Stimulated activated CD4-positive, alpha-beta T cell treated with anti-CD3 and anti-CD28 coated beads, Interleukin-4, amount 100 ng/mL, for 4 hours (primary cell): ENCODE measurements around the gene RXRB.

Experiments
- DNase-seq, 2 experiments: peaks; one replicate each; pipeline ENCODE4 v3.0.0-alpha.2; 2020

The RXRB gene

GRCh38 chr6:33174784-33175183 lies 25.7 kb downstream of the RXRB start:
- no peak for DNase-seq

GRCh38 chr6:33173535-33174180 lies 26.8 kb downstream of the RXRB start:
- no peak for DNase-seq

GRCh38 chr6:33172688-33173534 lies 27.6 kb downstream of the RXRB start:
- DNase-seq: no peak

DNA sequence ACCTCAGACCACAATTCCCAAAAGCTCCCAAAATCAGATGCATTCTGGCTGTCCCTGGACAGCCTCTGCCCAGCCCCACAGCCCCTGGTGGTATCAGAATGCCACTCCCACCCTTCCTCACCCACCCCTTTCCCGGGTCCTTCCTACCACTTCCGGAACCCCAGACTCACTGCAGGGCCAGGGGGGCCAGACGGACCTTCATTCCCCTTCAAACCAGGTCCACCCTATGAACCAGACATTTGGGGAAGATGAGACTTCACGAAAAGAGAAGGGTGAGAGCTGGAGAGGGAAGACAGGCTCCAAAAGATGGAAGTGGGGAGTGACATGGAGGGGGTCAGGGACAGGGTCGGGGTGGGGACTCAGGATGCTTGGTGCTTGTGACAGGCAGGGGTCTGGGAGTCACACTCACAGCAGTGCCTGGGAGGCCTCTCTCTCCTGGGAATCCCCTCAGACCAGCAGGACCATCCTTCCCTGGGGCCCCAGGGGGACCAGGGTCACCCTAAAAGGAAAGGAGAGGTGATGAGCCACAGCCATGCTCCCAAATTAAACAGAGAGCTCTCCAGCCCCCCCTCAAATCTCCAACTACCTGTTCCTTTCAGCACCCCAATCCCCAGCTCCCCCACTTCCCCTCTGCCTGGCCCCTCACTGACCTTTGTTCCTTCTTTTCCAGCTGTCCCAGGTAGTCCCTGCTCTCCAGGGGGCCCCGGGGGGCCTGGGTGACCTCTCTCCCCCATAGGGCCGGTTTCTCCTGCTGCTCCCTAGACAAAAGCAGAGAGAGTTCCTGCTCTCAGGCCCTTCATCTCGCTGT lies 28.4 kb downstream of the RXRB start:
- no peak for DNase-seq

DNA sequence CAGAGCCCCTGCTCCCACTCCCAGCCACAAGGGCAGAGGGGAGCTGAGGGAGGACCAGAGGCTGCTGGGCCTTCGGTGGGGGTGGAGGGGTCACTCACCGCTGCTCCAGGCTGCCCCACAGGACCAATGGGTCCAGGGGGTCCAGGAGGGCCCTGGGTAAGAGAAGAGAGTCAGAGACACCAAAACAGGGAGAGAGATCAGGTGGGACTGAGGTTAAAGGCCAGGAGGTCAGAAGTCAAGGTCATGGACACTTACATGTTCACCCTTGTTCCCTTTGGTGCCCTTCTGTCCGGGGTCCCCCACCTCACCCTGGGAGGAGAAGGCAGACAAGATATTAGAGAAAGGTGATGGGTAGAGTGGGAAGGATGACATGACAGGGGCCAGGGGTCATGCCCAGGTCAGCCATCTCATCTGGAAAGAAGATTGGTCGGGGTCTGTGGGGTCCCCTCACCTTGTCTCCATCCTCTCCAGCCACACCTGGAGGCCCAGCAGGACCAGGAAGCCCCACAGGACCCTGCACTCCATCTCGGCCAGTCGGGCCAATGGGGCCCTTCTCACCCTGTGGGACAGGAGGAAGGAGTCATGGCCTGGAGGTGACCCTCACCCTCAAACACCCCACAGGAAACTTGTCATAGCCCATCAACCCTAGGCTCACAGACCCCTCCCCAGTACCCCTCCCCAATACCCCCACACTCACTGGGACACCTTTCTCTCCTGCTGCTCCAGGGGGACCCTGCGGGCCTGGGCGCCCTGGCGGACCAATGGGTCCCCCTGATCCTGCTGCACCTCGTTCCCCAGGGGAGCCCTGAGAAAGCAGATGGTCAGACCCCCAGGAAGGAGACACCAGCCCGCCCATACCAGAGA lies 29.2 kb downstream of the RXRB start:
- no peak for DNase-seq

- DNase-seq: no peak
Observed at GRCh38 chr6:33170176-33171015, 30.1 kb downstream of the RXRB start.

DNA sequence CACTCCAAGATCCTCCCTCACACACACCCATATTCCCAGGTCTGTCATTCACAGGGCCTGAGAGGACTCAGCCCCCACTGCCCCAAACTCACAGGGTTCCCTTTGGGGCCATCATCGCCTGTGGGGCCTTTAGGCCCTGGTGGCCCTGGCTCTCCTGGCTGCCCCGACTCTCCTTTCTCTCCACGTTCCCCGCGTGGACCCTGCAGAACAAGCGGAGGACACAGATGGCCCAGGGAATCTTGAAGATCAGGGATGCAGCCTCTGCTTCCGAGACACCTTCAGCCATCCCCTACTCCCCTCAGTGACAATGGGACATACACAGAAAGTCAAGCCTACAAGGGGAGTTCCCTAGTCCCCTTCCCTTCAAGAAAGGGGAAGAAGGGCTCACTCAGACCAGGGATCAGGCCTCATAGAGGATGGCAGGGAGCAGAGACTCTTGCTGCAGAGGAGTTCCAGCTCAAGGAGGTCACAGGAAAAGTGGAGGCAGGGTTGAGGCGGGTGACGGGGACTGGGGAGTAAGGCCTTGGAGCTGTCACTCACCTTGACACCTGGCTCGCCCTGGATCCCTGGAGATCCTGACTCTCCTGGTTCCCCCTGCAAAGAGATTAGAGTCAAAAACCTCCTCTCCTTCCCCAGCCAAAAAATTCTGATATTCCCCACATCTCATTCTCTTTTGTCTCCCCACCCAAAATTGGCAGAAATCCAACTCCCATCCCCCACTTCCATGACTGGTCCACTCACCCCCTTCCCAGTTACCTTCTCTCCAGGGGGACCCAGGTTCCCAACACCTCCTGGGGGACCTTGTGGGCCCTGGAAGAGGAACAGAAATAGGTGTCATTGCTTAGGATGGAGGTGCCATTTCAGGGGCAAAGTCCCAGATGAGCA lies 30.9 kb downstream of the RXRB start:
- no peak for DNase-seq

- DNase-seq: no peak
Observed at GRCh38 chr6:33168639-33169038, 31.8 kb downstream of the RXRB start.

GRCh38 chr6:33168284-33168601 lies 32.2 kb downstream of the RXRB start:
- no peak for DNase-seq

GRCh38 chr6:33167374-33168283 lies 32.8 kb downstream of the RXRB start:
- DNase-seq: no peak

DNA sequence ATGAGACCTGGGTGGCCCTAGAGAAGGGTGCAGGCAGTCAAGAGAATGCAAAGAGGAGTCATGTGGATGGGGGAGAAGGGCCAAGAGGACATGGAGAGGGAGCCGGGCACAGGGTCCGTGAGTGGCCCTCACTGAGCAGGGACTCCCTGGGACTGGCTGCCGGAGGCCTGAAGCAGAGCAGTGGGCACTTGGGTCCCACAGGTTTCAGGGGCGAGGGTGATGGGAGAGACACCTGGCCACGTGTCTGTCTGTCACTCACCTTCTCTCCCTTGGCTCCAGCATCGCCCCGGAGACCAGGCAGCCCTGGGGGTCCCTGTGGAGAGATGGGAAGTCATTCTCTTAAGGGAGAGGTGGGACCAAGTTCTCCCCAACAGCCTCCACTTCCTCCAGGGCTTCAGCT lies 33.7 kb downstream of the RXRB start:
- DNase-seq: no peak

DNA sequence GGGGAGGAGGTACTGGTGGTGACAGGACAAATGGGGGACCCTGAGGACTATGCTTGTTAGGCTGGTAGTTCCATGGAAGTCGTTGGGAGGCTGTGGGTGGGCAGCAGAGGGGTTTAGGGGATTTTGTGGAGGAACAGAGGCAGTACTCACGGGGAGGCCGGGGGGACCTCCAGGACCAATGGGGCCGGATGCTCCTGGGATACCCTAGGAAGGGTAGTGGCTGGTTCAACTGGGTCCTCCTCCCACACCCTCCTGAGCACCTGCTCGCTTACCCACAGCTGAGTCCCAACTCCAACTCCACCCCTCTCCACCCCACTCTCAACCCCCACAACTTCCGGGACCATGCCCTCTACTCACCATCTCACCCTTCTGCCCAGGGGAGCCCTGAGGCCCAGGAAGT lies 34.1 kb downstream of the RXRB start:
- no peak for DNase-seq

GRCh38 chr6:33165581-33166258 lies 34.7 kb downstream of the RXRB start:
- no peak for DNase-seq

GRCh38 chr6:33164665-33165373 lies 35.6 kb downstream of the RXRB start:
- no peak for DNase-seq

GRCh38 chr6:33164176-33164575 lies 36.3 kb downstream of the RXRB start:
- no peak for DNase-seq

GRCh38 chr6:33163540-33163939 lies 36.9 kb downstream of the RXRB start:
- DNase-seq: no peak

DNA sequence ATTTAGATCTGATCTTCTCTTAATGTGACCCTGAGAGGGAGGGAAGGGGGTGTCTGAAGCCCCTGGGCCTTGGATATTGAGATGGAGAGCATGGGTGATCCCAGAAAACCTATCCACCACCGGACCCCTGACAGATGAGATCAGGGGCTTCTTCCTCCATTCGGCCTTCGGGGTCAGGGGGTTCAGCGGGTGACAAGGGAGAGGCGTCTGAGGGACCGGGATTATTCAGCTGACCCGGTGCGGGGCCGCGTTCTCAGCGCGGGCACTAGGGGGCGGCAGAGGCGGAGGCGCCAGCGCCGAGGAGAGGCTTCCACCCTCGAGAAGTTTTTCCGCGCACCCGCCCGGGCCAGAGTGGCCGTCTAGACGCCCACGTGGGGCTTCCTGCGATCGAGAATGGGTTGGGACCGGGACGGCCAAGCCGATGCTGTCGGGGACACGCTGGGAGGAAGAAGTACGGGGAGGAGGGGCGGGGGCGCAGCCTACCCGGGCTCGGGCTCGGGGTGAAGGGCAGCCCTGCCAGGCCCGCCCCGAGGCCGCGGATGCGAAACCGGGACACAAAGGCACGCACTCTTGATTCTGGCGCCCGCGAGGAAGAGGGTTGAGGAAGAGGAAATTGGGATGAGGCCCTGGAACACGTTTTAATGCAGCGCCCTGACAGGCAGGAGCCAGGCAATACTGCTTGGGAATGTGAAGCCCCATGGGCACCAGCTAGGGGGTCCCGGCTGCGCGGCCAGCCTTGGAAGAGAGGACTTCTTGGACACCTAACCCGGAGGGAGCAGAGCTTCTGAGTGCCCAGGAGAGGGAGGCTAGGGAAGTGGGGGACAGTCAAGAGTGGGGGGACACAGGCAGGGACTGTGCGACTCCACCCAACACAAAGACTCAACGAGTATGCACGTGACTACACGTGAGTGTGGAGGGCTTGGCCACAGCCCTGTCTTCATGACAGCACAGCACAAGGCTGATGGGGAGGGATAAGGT lies 38.8 kb downstream of the RXRB start:
- DNase-seq: peak; percentile 73 to 82
